ENCODE data around the gene IFRD1. TPM values are rescaled to one million over a fixed set of nuclear protein-coding genes. Genes with fewer than 3 reads are reported as not detected.

The IFRD1 gene
- total RNA-seq, 1 experiment from 2014 or later, result 67.8 TPM

DNA sequence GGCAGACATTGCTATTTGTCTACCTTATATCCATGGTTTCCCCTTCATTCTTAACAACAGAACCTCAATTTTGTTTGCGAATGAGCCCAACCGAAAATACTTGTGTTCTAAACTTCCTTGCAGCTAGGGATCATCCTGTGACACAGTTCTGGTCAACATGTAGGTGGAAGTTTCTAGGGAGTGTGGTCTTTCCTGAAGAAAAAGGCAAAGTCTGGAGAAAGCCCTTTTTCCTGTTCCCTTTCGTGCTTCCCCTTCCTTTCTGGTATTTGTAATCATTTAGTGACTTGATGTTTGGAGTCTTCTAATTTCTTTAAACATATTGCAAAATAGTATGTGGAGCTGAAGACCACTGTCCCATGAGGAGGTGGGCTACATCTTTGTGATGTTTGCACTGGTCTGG, 2.9 kb upstream of the IFRD1 start:
- Histone ChIP-seq H3K79me1 (ENCODE audit: insufficient read depth, low read depth, low read length, poor library complexity, severe bottlenecking) (no peaks in the 10 kb centered on the region), H2BK120ac (ENCODE audit: low read depth, low read length, poor library complexity, severe bottlenecking) (no peak overlapping the region), H3K18ac (ENCODE audit: insufficient read length, low read depth, low read length) (no peak overlapping the region), H3K23me2 (ENCODE audit: insufficient read length, low read depth, low read length, poor library complexity, severe bottlenecking) (peaks cover 7% of the 10 kb centered on the region), H3T11ph (ENCODE audit: low read length) (no peak overlapping the region), H3K4me1 (ENCODE audit: insufficient read depth, low read length) (no peaks in the 10 kb centered on the region), H4K8ac (replicated peaks; ENCODE audit: insufficient read length, low read depth, low read length) (no peak overlapping the region), H3K4me2 (ENCODE audit: insufficient read depth, insufficient read length, low read length) (no peak overlapping the region), H3K9ac (ENCODE audit: extremely low read depth, insufficient read length, low read length) (no peak overlapping the region), H4K20me1 (ENCODE audit: control insufficient read depth, insufficient read depth, insufficient read length) (no peaks in the 10 kb centered on the region), H3K4ac (ENCODE audit: low read depth, low read length) (no peak overlapping the region), H3K56ac (ENCODE audit: insufficient read length, low read depth, low read length) (no peak overlapping the region), H3K79me2 (ENCODE audit: insufficient read depth, low read length) (peaks cover 10% of the 10 kb centered on the region; the same call in 1 of the 2 replicates), H4K91ac (ENCODE audit: insufficient read length, low read depth, low read length) (no peak overlapping the region), H3K23ac (ENCODE audit: insufficient read length, low read depth, low read length) (no peak overlapping the region), H3K27me3 (ENCODE audit: insufficient read depth, low read length) (no peaks in the 10 kb centered on the region), H2BK20ac (ENCODE audit: low read depth, low read length, poor library complexity, severe bottlenecking) (no peak overlapping the region), H3K9me3 (ENCODE audit: control insufficient read depth, low read depth, low read length) (no peaks in the 10 kb centered on the region), H4K5ac (ENCODE audit: insufficient read length, low read depth, low read length) (no peak overlapping the region), H2BK15ac (ENCODE audit: low read depth, low read length) (no peak overlapping the region), H2BK12ac (ENCODE audit: insufficient read length, low read depth, low read length) (no peak overlapping the region), H3K27ac (ENCODE audit: insufficient read length, low read depth, low read length) (no peak overlapping the region), H2AFZ (ENCODE audit: low read length) (no peak overlapping the region), H2AK5ac (ENCODE audit: insufficient read length, low read length) (no peak overlapping the region), H2BK5ac (ENCODE audit: insufficient read length, low read length) (no peak overlapping the region), H3K14ac (ENCODE audit: insufficient read depth, low read length) (no peak overlapping the region)
- H3K27ac Mint-ChIP-seq, result no peak overlapping the region
- no peak for DNase-seq
- no CpG with 5 or more reads among the region's 3 CpGs for WGBS (ENCODE audit: extremely low coverage, insufficient read length, low lambda C conversion rate)
- H3K4me1 Mint-ChIP-seq, result peaks cover 18 to 19% of the 10 kb centered on the region in 2 experiments
- H3K36me3 Mint-ChIP-seq (ENCODE audit: insufficient read depth in 1 of 3, low read depth in 3 of 3), result peaks cover 0 to 5% (median 1%) of the 10 kb centered on the region in 3 experiments; a peak in 5 of 7 replicates
- no peak overlapping the region for H3K4me3 Mint-ChIP-seq
- H3K27me3 Mint-ChIP-seq (ENCODE audit: low read depth), result no peaks in the 10 kb centered on the region
- TF ChIP-seq, protein P1, sequence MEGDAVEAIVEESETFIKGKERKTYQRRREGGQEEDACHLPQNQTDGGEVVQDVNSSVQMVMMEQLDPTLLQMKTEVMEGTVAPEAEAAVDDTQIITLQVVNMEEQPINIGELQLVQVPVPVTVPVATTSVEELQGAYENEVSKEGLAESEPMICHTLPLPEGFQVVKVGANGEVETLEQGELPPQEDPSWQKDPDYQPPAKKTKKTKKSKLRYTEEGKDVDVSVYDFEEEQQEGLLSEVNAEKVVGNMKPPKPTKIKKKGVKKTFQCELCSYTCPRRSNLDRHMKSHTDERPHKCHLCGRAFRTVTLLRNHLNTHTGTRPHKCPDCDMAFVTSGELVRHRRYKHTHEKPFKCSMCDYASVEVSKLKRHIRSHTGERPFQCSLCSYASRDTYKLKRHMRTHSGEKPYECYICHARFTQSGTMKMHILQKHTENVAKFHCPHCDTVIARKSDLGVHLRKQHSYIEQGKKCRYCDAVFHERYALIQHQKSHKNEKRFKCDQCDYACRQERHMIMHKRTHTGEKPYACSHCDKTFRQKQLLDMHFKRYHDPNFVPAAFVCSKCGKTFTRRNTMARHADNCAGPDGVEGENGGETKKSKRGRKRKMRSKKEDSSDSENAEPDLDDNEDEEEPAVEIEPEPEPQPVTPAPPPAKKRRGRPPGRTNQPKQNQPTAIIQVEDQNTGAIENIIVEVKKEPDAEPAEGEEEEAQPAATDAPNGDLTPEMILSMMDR (conservative IDR thresholded peaks at IDR 0.05), result no peak
- H3K9me3 Mint-ChIP-seq, result no peaks in the 10 kb centered on the region
